Smooth muscle cell (in vitro differentiated cells): ENCODE measurements around the gene REV3L. TPM values are rescaled to one million over a fixed set of nuclear protein-coding genes. Genes with fewer than 3 reads are reported as not detected.
A peak's percentile ranks its signal among the peaks of the same experiment; 100 is the strongest.
"Not testable (repeated sequence)": the region's sequence is repeated elsewhere in the genome, so short reads cannot be mapped to it uniquely, and the experiment has no call there.

Experiments
- DNase-seq: peaks from one replicate; lab custom pipeline; 2025; ENCODE audit not compliant: unreplicated experiment; lab: John Stamatoyannopoulos, UW
- H2AFZ ChIP-seq: fragments of 200-600 bp; sonication (generic); 2 replicates; pipeline ENCODE4 v1.6.0; 2016; ENCODE audit warnings: antibody characterized with exemption, low read depth, mild to moderate bottlenecking
- H3F3A ChIP-seq: fragments of 200-600 bp; sonication (generic); 2 replicates; pipeline ENCODE4 v1.6.0; 2017; ENCODE audit warnings: antibody characterized with exemption, low read depth
- H3K27ac ChIP-seq: fragments of 200-600 bp; sonication (generic); 2 replicates; pipeline ENCODE4 v1.5.1; 2016; ENCODE audit warnings: low read depth, mild to moderate bottlenecking
- H3K27me3 ChIP-seq: fragments of 200-600 bp; sonication (generic); 2 replicates; pipeline ENCODE4 v1.6.1; 2016; ENCODE audit warnings: low read depth, mild to moderate bottlenecking
- H3K36me3 ChIP-seq: fragments of 200-600 bp; sonication (generic); 2 replicates; pipeline ENCODE4 v1.5.1; 2016; ENCODE audit warnings: low read depth
- H3K4me1 ChIP-seq: fragments of 200-600 bp; sonication (generic); 2 replicates; pipeline ENCODE4 v1.5.1; 2016; ENCODE audit warnings: low read depth
- H3K4me2 ChIP-seq: fragments of 200-600 bp; sonication (generic); 2 replicates; pipeline ENCODE4 v1.6.0; 2016; ENCODE audit warnings: mild to moderate bottlenecking
- H3K4me3 ChIP-seq: fragments of 200-600 bp; sonication (generic); 2 replicates; pipeline ENCODE4 v1.5.1; 2016; ENCODE audit warnings: mild to moderate bottlenecking
- H3K79me2 ChIP-seq: fragments of 200-600 bp; sonication (generic); 2 replicates; pipeline ENCODE4 v1.6.0; 2016; ENCODE audit warnings: low read depth, mild to moderate bottlenecking
- H3K9ac ChIP-seq: fragments of 200-600 bp; sonication (generic); 2 replicates; pipeline ENCODE4 v1.6.0; 2016; ENCODE audit warnings: low read depth
- H3K9me3 ChIP-seq: fragments of 200-600 bp; sonication (generic); replicated peaks from 2 replicates; pipeline ENCODE4 v1.5.1; 2016; ENCODE audit warnings: low read depth
- H4K20me1 ChIP-seq: fragments of 200-600 bp; sonication (generic); 2 replicates; pipeline ENCODE4 v1.6.0; 2016; ENCODE audit warnings: low read depth
- WGBS: methylation state at CpG from one replicate; pipeline ENCODE4 v1.1.7; 2016; ENCODE audit warnings: low lambda C conversion rate; 5-methylcytosine and 5-hydroxymethylcytosine counted together
- polyA plus RNA-seq: library from polyadenylated mRNA; unstranded; fragments of >200 nt; fragmentation: Nextera tagmentation; extraction: Ambion mirVana; gene quantifications from 2 replicates; pipeline ENCODE4 v1.2.1, GENCODE V29; 2016
- total RNA-seq: library from RNA; depleted of rRNA; stranded (reverse); fragments of >200 nt; gene quantifications from 2 replicates; pipeline ENCODE4 v1.2.3, GENCODE V29; 2014
- TF ChIP-seq, protein P1 (sequence below): fragments of 200-600 bp; sonication (generic); IDR thresholded peaks from 2 replicates; pipeline ENCODE4 v1.5.1; 2017; ENCODE audit warnings: borderline replicate concordance, mild to moderate bottlenecking, antibody characterized with exemption; ENCODE audit not compliant: insufficient read depth, poor library complexity, severe bottlenecking

REV3L gene
- total and polyA plus RNA-seq, 2 experiments from 2014 or later = 6.9 to 19.8 TPM

GRCh38 chr6:111322145-111322544 is 160.9 kb downstream of the REV3L start:
- no peaks in the 10 kb centered on the region for H3K27me3 ChIP-seq
- WGBS = 83% methylated on average over 2 of the region's 2 CpGs
- no peak overlapping the region for H3K9ac ChIP-seq
- H3K4me3 ChIP-seq = no peak overlapping the region
- H3K27ac ChIP-seq = no peak overlapping the region
- no peak overlapping the region for H3K4me2 ChIP-seq
- H2AFZ ChIP-seq = no peak overlapping the region
- no peaks in the 10 kb centered on the region for H3K4me1 ChIP-seq
- no peaks in the 10 kb centered on the region for H3K9me3 ChIP-seq
- no peaks in the 10 kb centered on the region for H4K20me1 ChIP-seq
- no peaks in the 10 kb centered on the region for H3K79me2 ChIP-seq
- TF ChIP-seq, protein P1, sequence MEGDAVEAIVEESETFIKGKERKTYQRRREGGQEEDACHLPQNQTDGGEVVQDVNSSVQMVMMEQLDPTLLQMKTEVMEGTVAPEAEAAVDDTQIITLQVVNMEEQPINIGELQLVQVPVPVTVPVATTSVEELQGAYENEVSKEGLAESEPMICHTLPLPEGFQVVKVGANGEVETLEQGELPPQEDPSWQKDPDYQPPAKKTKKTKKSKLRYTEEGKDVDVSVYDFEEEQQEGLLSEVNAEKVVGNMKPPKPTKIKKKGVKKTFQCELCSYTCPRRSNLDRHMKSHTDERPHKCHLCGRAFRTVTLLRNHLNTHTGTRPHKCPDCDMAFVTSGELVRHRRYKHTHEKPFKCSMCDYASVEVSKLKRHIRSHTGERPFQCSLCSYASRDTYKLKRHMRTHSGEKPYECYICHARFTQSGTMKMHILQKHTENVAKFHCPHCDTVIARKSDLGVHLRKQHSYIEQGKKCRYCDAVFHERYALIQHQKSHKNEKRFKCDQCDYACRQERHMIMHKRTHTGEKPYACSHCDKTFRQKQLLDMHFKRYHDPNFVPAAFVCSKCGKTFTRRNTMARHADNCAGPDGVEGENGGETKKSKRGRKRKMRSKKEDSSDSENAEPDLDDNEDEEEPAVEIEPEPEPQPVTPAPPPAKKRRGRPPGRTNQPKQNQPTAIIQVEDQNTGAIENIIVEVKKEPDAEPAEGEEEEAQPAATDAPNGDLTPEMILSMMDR = no peak
- no peak for DNase-seq
- peaks cover 7% of the 10 kb centered on the region for H3K36me3 ChIP-seq
- no peaks in the 10 kb centered on the region for H3F3A ChIP-seq

GRCh38 chr6:111307950-111308349 is 175.1 kb downstream of the REV3L start:
- H3K4me2 ChIP-seq, H3F3A ChIP-seq, H3K9me3 ChIP-seq, H3K27me3 ChIP-seq, H3K9ac ChIP-seq, H3K4me3 ChIP-seq, DNase-seq, H4K20me1 ChIP-seq, H2AFZ ChIP-seq, H3K4me1 ChIP-seq, H3K79me2 ChIP-seq, H3K27ac ChIP-seq: not testable (repeated sequence)
- over 99% methylated on average over 4 of the region's 4 CpGs for WGBS
- H3K36me3 ChIP-seq = peaks cover 13% of the 10 kb centered on the region

DNA sequence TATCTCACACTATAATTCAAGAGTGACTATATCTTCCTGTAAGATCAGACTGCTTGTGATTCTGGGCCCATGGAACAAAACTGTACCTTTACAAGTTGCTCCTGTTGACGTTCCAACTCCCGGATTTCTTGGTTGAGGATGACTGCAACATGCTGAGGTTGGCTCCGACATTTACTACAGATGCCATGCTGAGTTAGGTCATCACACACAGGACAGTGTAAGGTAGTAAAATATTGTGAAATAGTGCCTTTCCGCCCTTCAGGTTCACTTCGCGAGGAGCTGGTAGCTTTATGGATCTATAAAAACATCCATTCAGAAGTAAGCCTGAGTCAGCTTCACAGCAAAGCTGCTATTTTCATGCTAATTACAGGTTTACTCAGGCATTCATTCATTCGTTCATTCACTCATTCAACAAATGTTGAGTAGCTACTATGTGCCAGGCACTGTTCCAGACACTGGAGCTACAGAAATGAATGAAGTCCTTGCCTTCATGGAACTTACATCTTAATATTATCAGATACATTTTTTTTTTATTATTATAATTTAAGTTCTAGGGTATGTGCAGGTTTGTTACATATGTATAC is 175.7 kb downstream of the REV3L start:
- TF ChIP-seq, protein P1 = no peak

DNA sequence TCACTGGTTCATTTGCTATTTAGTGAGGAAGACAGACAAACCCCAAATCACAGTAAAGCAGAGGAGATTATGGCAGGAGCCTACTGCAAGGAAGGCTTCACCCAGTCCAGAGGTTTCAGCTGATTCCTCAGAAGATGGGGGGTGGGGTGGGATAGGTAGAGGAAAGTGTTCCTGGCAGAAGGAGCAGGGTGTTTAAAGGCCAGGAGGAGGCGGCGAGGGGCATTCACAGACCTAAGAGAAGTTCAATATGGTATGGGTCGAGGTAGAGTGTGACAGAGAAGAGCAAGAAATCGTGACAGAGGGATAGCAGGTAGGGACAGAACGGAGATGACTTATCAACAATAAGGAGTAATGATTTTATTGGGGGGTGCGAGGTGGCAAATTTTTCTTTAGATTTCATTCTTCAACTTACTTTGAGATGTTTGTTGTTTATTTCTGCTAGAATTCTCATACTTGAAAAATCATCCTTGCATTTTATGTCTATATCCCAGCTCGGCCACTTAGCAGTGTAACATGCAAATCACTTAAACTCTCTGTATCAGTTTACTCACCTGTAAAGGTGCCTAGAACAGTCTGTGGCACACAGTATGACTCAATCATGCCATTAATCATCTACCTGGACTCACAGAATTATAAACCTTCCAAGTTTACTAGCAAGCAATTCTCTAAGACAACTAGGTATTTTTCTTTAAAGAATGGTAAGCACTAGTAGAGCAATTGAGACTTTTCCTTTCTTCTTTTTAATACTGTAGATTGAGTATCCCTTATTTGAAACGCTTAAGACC is 176.7 kb downstream of the REV3L start:
- WGBS = 93% methylated on average over 8 of the region's 8 CpGs
- H3K9ac ChIP-seq = no peak overlapping the region
- H3K4me2 ChIP-seq = no peak overlapping the region
- peak overlapping the region; percentile 23 for H3K27ac ChIP-seq
- no peaks in the 10 kb centered on the region for H3K4me1 ChIP-seq
- no peaks in the 10 kb centered on the region for H3K9me3 ChIP-seq
- H2AFZ ChIP-seq = no peak overlapping the region
- no peaks in the 10 kb centered on the region for H3F3A ChIP-seq
- H3K27me3 ChIP-seq = no peaks in the 10 kb centered on the region
- no peak overlapping the region for H3K4me3 ChIP-seq
- peaks cover 13% of the 10 kb centered on the region for H3K36me3 ChIP-seq
- H4K20me1 ChIP-seq = no peaks in the 10 kb centered on the region
- H3K79me2 ChIP-seq = no peaks in the 10 kb centered on the region
- no peak for DNase-seq
- TF ChIP-seq, protein P1 = no peak

More for the DNA sequence above, 175.7 kb downstream of the REV3L start:
- no peaks in the 10 kb centered on the region for H3K27me3 ChIP-seq
- H3K4me2 ChIP-seq = no peak overlapping the region
- peak overlapping the region; percentile 23 for H3K27ac ChIP-seq
- H3K79me2 ChIP-seq = no peaks in the 10 kb centered on the region
- no peaks in the 10 kb centered on the region for H3K4me1 ChIP-seq
- peaks cover 13% of the 10 kb centered on the region for H3K36me3 ChIP-seq
- no peak overlapping the region for H3K4me3 ChIP-seq
- H3K9me3 ChIP-seq = no peaks in the 10 kb centered on the region
- 83% methylated on average over 7 of the region's 7 CpGs for WGBS
- H3F3A ChIP-seq = no peaks in the 10 kb centered on the region
- H2AFZ ChIP-seq = no peak overlapping the region
- no peak for DNase-seq
- H3K9ac ChIP-seq = no peak overlapping the region
- H4K20me1 ChIP-seq = no peaks in the 10 kb centered on the region
